SU-DHL-6 (cell line): ENCODE data around the gene B3GNT9.

ENCODE experiments used
- H2AFZ ChIP-seq: fragments of 200-600 bp; sonication (generic); 2 replicates; pipeline ENCODE4 v1.6.1; 2014; ENCODE audit warnings: low read depth, mild to moderate bottlenecking, moderate library complexity, mixed read lengths, antibody characterized with exemption, low read length; ENCODE audit not compliant: severe bottlenecking
- H3F3A ChIP-seq: fragments of 200-600 bp; shearing (Covaris generic); 2 replicates; pipeline ENCODE4 v1.6.0; 2016; ENCODE audit warnings: antibody characterized with exemption, mild to moderate bottlenecking; ENCODE audit not compliant: insufficient read depth
- H3K27ac ChIP-seq: fragments of 200-600 bp; sonication (generic); 2 replicates; pipeline ENCODE4 v1.5.1; 2016; ENCODE audit warnings: low read depth, mild to moderate bottlenecking, low read length, moderate library complexity, mixed read lengths
- H3K27me3 ChIP-seq: fragments of 200-600 bp; sonication (generic), shearing (Covaris generic); 2 replicates; pipeline ENCODE4 v1.6.0; 2014; ENCODE audit warnings: mild to moderate bottlenecking, low read length
- H3K36me3 ChIP-seq: fragments of 200-600 bp; sonication (generic); 2 replicates; pipeline ENCODE4 v1.6.1; 2014; ENCODE audit warnings: mild to moderate bottlenecking, low read length, mixed read lengths
- H3K4me2 ChIP-seq: fragments of 300-600, 200-600 bp; shearing (Covaris generic), sonication (generic); 2 replicates; pipeline ENCODE4 v1.6.0; 2014; ENCODE audit warnings: low read length, low read depth, mild to moderate bottlenecking; ENCODE audit not compliant: poor library complexity, severe bottlenecking
- H3K4me3 ChIP-seq: fragments of 200-600 bp; sonication (generic); 2 replicates; pipeline ENCODE4 v1.5.1; 2014; ENCODE audit warnings: antibody characterized with exemption, low read length, mild to moderate bottlenecking, mixed read lengths; ENCODE audit not compliant: insufficient read depth, poor library complexity, severe bottlenecking
- H3K79me2 ChIP-seq: fragments of 200-600 bp; sonication (generic); 2 replicates; pipeline ENCODE4 v1.6.1; 2014; ENCODE audit warnings: mild to moderate bottlenecking, low read length, moderate library complexity; ENCODE audit not compliant: insufficient read depth
- H3K9ac ChIP-seq: fragments of 200-600 bp; sonication (generic); 2 replicates; pipeline ENCODE4 v1.7.0; 2014; ENCODE audit warnings: mild to moderate bottlenecking, low read length
- H3K9me2 ChIP-seq: fragments of 200-600 bp; sonication (generic); replicated peaks from 2 replicates; pipeline ENCODE4 v1.6.1; 2014; ENCODE audit warnings: low read length; ENCODE audit not compliant: insufficient read depth
- H3K9me3 ChIP-seq: fragments of 200-600 bp; sonication (generic); 2 replicates; pipeline ENCODE4 v1.6.1; 2014; ENCODE audit warnings: low read length, mixed read lengths; ENCODE audit not compliant: insufficient read depth
- H4K20me1 ChIP-seq: fragments of 200-600 bp; sonication (generic); 2 replicates; pipeline ENCODE4 v1.6.1; 2014; ENCODE audit warnings: low read depth, mild to moderate bottlenecking, antibody characterized with exemption, low read length, moderate library complexity, mixed read lengths
- EZH2phosphoT487 ChIP-seq: fragments of 200-600 bp; sonication (generic), shearing (Covaris generic); conservative IDR thresholded peaks from 2 replicates; pipeline ENCODE4 v1.6.1; 2018; ENCODE audit warnings: mild to moderate bottlenecking, antibody characterized with exemption, low read length, moderate library complexity, mixed read lengths
- TF ChIP-seq, protein P1 (sequence below): fragments of 200-600 bp; sonication (generic); IDR thresholded peaks from one replicate; pipeline ENCODE4 v1.5.1; 2017; ENCODE audit warnings: antibody characterized with exemption, mild to moderate bottlenecking, low read length, moderate library complexity; ENCODE audit not compliant: insufficient read depth, poor library complexity, severe bottlenecking

B3GNT9 gene

GRCh38 chr16:67174706-67175231 is 24.0 kb upstream of the B3GNT9 start:
- H3K27me3 ChIP-seq = no peaks in the 10 kb centered on the region
- no peaks in the 10 kb centered on the region for H3K9me2 ChIP-seq
- no peaks in the 10 kb centered on the region for H4K20me1 ChIP-seq
- H2AFZ ChIP-seq = no peak overlapping the region
- H3K79me2 ChIP-seq = no peaks in the 10 kb centered on the region
- no peaks in the 10 kb centered on the region for H3K36me3 ChIP-seq
- H3K27ac ChIP-seq = no peak overlapping the region
- H3K9me3 ChIP-seq = no peaks in the 10 kb centered on the region
- H3K4me2 ChIP-seq = peak overlapping the region; percentile 51
- no peak overlapping the region for H3K4me3 ChIP-seq
- H3F3A ChIP-seq = no peaks in the 10 kb centered on the region
- H3K9ac ChIP-seq = peak overlapping the region; percentile 29; the same call in 1 of the 2 replicates
- TF ChIP-seq EZH2phosphoT487 = no peak
- TF ChIP-seq, protein P1, sequence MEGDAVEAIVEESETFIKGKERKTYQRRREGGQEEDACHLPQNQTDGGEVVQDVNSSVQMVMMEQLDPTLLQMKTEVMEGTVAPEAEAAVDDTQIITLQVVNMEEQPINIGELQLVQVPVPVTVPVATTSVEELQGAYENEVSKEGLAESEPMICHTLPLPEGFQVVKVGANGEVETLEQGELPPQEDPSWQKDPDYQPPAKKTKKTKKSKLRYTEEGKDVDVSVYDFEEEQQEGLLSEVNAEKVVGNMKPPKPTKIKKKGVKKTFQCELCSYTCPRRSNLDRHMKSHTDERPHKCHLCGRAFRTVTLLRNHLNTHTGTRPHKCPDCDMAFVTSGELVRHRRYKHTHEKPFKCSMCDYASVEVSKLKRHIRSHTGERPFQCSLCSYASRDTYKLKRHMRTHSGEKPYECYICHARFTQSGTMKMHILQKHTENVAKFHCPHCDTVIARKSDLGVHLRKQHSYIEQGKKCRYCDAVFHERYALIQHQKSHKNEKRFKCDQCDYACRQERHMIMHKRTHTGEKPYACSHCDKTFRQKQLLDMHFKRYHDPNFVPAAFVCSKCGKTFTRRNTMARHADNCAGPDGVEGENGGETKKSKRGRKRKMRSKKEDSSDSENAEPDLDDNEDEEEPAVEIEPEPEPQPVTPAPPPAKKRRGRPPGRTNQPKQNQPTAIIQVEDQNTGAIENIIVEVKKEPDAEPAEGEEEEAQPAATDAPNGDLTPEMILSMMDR = no peak

DNA sequence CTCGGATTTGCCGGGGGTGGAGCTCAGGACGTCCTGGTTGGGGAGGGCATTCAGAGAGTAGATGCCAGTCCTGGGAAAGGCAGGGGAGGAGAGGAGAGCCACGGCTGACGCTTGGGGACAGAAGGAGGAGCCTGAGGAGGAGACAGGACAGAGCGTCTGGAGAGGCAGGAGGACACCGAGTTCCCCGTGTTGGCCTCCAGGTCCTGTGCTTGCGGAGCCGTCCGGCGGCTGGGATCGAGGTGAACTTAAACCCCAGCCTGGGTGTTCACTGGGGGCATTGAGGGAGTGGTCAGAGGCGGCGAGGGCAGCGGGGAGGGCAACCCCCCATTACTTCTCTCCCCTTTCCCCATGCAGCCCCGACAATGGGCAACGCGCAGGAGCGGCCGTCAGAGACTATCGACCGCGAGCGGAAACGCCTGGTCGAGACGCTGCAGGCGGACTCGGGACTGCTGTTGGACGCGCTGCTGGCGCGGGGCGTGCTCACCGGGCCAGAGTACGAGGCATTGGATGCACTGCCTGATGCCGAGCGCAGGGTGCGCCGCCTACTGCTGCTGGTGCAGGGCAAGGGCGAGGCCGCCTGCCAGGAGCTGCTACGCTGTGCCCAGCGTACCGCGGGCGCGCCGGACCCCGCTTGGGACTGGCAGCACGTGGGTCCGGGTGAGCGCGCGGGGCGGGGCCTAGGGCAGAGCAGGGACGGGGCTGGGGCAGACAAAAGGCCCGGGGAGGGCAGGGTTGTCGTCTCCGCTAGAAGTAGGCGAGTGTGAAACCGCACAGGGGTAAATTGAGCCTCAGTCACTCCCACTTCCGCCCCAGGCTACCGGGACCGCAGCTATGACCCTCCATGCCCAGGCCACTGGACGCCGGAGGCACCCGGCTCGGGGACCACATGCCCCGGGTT is 23.3 kb upstream of the B3GNT9 start:
- Histone ChIP-seq H2AFZ (peak overlapping the region; percentile 5), H4K20me1 (no peaks in the 10 kb centered on the region), H3K9me2 (no peaks in the 10 kb centered on the region), H3K36me3 (no peaks in the 10 kb centered on the region), H3F3A (no peaks in the 10 kb centered on the region), H3K27ac (no peak overlapping the region), H3K9me3 (no peaks in the 10 kb centered on the region), H3K4me3 (peak overlapping the region; percentile 32), H3K4me2 (peak overlapping the region; percentile 51), H3K9ac (peak overlapping the region; percentile 29), H3K79me2 (no peaks in the 10 kb centered on the region), H3K27me3 (no peaks in the 10 kb centered on the region)
- TF ChIP-seq EZH2phosphoT487 = no peak
- TF ChIP-seq, protein P1 = no peak

DNA sequence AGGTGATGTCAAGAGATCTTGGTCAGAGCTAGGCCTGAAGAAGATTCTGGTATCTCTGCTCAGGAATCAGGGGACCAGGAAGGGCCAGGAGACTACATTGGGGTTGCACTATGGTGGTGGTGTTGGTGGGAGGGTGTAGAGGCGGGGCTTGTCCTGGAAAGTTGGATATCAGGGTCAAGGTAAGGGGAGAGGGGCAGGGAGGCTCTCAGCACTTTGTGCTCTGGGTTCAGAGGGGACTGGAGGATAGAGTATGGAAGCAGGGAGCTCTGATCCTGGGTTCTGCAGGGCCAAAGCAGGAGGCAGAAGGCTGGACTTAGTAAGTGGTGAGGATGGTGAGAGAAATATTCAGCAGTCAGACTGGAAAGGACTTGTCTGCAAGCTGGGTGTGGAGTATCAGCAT is 22.5 kb upstream of the B3GNT9 start:
- TF ChIP-seq, protein P1 = no peak
- TF ChIP-seq EZH2phosphoT487 = no peak
- no peaks in the 10 kb centered on the region for H3K9me3 ChIP-seq
- H4K20me1 ChIP-seq = no peaks in the 10 kb centered on the region
- no peaks in the 10 kb centered on the region for H3K27me3 ChIP-seq
- H3K4me3 ChIP-seq = no peak overlapping the region
- H3K4me2 ChIP-seq = peak overlapping the region; percentile 51
- H3K9ac ChIP-seq = no peak overlapping the region
- no peak overlapping the region for H3K27ac ChIP-seq
- no peaks in the 10 kb centered on the region for H3K36me3 ChIP-seq
- no peaks in the 10 kb centered on the region for H3F3A ChIP-seq
- H3K79me2 ChIP-seq = no peaks in the 10 kb centered on the region
- no peak overlapping the region for H2AFZ ChIP-seq
- H3K9me2 ChIP-seq = no peaks in the 10 kb centered on the region
